CD14-positive monocyte (primary cell): ENCODE measurements around the gene FHOD3. TPM values are rescaled to one million over a fixed set of nuclear protein-coding genes. Genes with fewer than 3 reads are reported as not detected.

Experiments
- DNase-seq, 3 donors: peaks; one replicate each; pipeline ENCODE4 v3.0.0-alpha.2; 2011 to 2022
- H2AFZ ChIP-seq: 2 replicates; pipeline ENCODE4 v1.6.0; 2012; ENCODE audit warnings: mild to moderate bottlenecking, low read depth, low read length, inconsistent platforms; ENCODE audit not compliant: insufficient read depth, poor library complexity, severe bottlenecking
- H3K27ac ChIP-seq, 2 donors: 1 replicate in 1 of 2; 2 replicates in 1 of 2; pipeline ENCODE4 v1.5.1; 2012 to 2013; ENCODE audit warnings: low read length in 2 of 2, control low read depth in 1 of 2, inconsistent platforms in 1 of 2, low read depth in 1 of 2, mild to moderate bottlenecking in 1 of 2
- H3K27me3 ChIP-seq, 2 donors: one replicate each; pipeline versions ENCODE4 v1.6.0 to v1.6.1; 2011 to 2013; ENCODE audit warnings: low read length in 2 of 2; ENCODE audit not compliant: control insufficient read depth in 2 of 2, insufficient read depth in 2 of 2
- H3K36me3 ChIP-seq, 2 donors: replicated peaks in 1 of 2; 1 replicate in 1 of 2; 2 replicates in 1 of 2; pipeline versions ENCODE4 v1.5.1 to v1.6.1; 2012 to 2013; ENCODE audit warnings: low read length in 2 of 2, control low read depth in 1 of 2, inconsistent platforms in 1 of 2, mild to moderate bottlenecking in 1 of 2; ENCODE audit not compliant: insufficient read depth in 2 of 2, control insufficient read depth in 1 of 2
- H3K4me1 ChIP-seq, 2 donors: 1 replicate in 1 of 2; 2 replicates in 1 of 2; pipeline versions ENCODE4 v1.5.1 to v1.6.1; 2012 to 2013; ENCODE audit warnings: low read length in 2 of 2, control low read depth in 1 of 2, inconsistent platforms in 1 of 2, mild to moderate bottlenecking in 1 of 2, moderate library complexity in 1 of 2; ENCODE audit not compliant: insufficient read depth in 2 of 2, control insufficient read depth in 1 of 2
- H3K4me2 ChIP-seq: replicated peaks from 2 replicates; pipeline ENCODE3; 2012; ENCODE audit warnings: low read length, moderate library complexity, mild to moderate bottlenecking; ENCODE audit not compliant: poor library complexity, severe bottlenecking; ENCODE audit errors: extremely low read depth
- H3K4me3 ChIP-seq, 3 experiments: fragments of 200-600 bp in 1 of 3; sonication (generic) in 1 of 3; replicated peaks in 1 of 3; 1 replicate in 2 of 3; 2 replicates in 1 of 3; pipeline ENCODE4 v1.5.1; 2011 to 2013; ENCODE audit warnings: low read length in 3 of 3, mild to moderate bottlenecking in 3 of 3, control low read depth in 2 of 3, low read depth in 2 of 3, inconsistent platforms in 1 of 3, moderate library complexity in 1 of 3
- H3K79me2 ChIP-seq: 2 replicates; pipeline ENCODE4 v1.6.0; 2012; ENCODE audit warnings: mild to moderate bottlenecking, control low read depth, inconsistent platforms, low read length, moderate library complexity; ENCODE audit not compliant: insufficient read depth
- H3K9ac ChIP-seq: 2 replicates; pipeline ENCODE4 v1.6.0; 2017; ENCODE audit warnings: low read length, mild to moderate bottlenecking; ENCODE audit not compliant: insufficient read depth, poor library complexity, severe bottlenecking
- H3K9me3 ChIP-seq, 2 donors: replicated peaks in 1 of 2; 1 replicate in 1 of 2; 2 replicates in 1 of 2; pipeline versions ENCODE4 v1.5.1 to v1.6.1; 2012 to 2013; ENCODE audit warnings: low read length in 2 of 2, control low read depth in 1 of 2; ENCODE audit not compliant: control insufficient read depth in 1 of 2, insufficient read depth in 1 of 2
- H4K20me1 ChIP-seq: 2 replicates; pipeline ENCODE4 v1.6.0; 2012; ENCODE audit warnings: mild to moderate bottlenecking, low read length, control low read depth, moderate library complexity; ENCODE audit not compliant: insufficient read depth
- H3K27ac Mint-ChIP-seq, 7 donors: one replicate each; pipeline ENCODE4 v1.8.0; 2020; ENCODE audit warnings: mild to moderate bottlenecking in 7 of 7, mixed read lengths in 7 of 7, moderate library complexity in 6 of 7, inconsistent platforms in 2 of 7
- H3K27me3 Mint-ChIP-seq, 3 donors: one replicate each; pipeline ENCODE4 v1.8.0; 2021 to 2022; ENCODE audit warnings: low read depth in 3 of 3, mild to moderate bottlenecking in 3 of 3, mixed read lengths in 3 of 3, moderate library complexity in 3 of 3, inconsistent platforms in 1 of 3
- H3K36me3 Mint-ChIP-seq, 2 donors: one replicate each; pipeline ENCODE4 v1.8.0; 2020; ENCODE audit warnings: mixed read lengths in 2 of 2, inconsistent platforms in 1 of 2, mild to moderate bottlenecking in 1 of 2
- H3K4me1 Mint-ChIP-seq: one replicate; pipeline ENCODE4 v1.8.0; 2020; ENCODE audit warnings: mild to moderate bottlenecking, mixed read lengths
- H3K4me3 Mint-ChIP-seq, 2 donors: one replicate each; pipeline ENCODE4 v1.8.0; 2020; ENCODE audit warnings: mild to moderate bottlenecking in 2 of 2, mixed read lengths in 2 of 2, moderate library complexity in 1 of 2
- H3K9me3 Mint-ChIP-seq, 7 donors: one replicate each; pipeline ENCODE4 v1.8.0; 2020 to 2022; ENCODE audit warnings: mixed read lengths in 7 of 7, mild to moderate bottlenecking in 6 of 7, moderate library complexity in 6 of 7, inconsistent platforms in 2 of 7
- WGBS: methylation state at CpG from one replicate; pipeline ENCODE4 v1.1.5; 2013; ENCODE audit warnings: missing lambda C conversion rate; ENCODE audit not compliant: insufficient coverage; 5-methylcytosine and 5-hydroxymethylcytosine counted together
- intact Hi-C, 2 donors: fragments of 100-400 bp; cut with micrococcal nuclease; formaldehyde crosslinking; loops; one replicate each; pipeline versions ENCODE4 v1.15.0 to v1.15.1; 2023
- polyA plus RNA-seq, 3 donors: library from polyadenylated mRNA; depleted of rRNA in 1 of 3; unstranded in 2 of 3; stranded (reverse) in 1 of 3; fragments of 300-500 nt in 2 of 3; fragments of >200 nt in 1 of 3; fragmentation: Illumina TruSeq in 2 of 3; gene quantifications; 1 replicate in 2 of 3; 2 replicates in 1 of 3; pipeline ENCODE4 v1.2.3, GENCODE V29; 2012 to 2021
- TF ChIP-seq, protein P1 (sequence below): fragments of 200-600 bp; IDR thresholded peaks from one replicate; pipeline ENCODE4 v1.8.0; 2022; ENCODE audit warnings: antibody characterized with exemption, mild to moderate bottlenecking

Gene FHOD3
- polyA plus RNA-seq, 3 donors, result not detected

- Histone ChIP-seq H4K20me1 (no peaks in the 10 kb centered on the region), H3K36me3 (no peaks in the 10 kb centered on the region), H3K79me2 (no peaks in the 10 kb centered on the region), H3K9me3 (no peaks in the 10 kb centered on the region), H3K4me2 (no peak overlapping the region), H3K27ac (no peak overlapping the region), H3K4me1 (no peaks in the 10 kb centered on the region), H2AFZ (no peak overlapping the region), H3K27me3 (no peaks in the 10 kb centered on the region), H3K9ac (no peak overlapping the region), H3K4me3 (no peak overlapping the region)
- H3K4me3 Mint-ChIP-seq, result no peak overlapping the region
- H3K36me3 Mint-ChIP-seq, result no peaks in the 10 kb centered on the region
- no peaks in the 10 kb centered on the region for H3K4me1 Mint-ChIP-seq
- no peak overlapping the region for H3K27ac Mint-ChIP-seq
- WGBS, result 62% methylated on average over 5 of the region's 9 CpGs
- TF ChIP-seq, protein P1, sequence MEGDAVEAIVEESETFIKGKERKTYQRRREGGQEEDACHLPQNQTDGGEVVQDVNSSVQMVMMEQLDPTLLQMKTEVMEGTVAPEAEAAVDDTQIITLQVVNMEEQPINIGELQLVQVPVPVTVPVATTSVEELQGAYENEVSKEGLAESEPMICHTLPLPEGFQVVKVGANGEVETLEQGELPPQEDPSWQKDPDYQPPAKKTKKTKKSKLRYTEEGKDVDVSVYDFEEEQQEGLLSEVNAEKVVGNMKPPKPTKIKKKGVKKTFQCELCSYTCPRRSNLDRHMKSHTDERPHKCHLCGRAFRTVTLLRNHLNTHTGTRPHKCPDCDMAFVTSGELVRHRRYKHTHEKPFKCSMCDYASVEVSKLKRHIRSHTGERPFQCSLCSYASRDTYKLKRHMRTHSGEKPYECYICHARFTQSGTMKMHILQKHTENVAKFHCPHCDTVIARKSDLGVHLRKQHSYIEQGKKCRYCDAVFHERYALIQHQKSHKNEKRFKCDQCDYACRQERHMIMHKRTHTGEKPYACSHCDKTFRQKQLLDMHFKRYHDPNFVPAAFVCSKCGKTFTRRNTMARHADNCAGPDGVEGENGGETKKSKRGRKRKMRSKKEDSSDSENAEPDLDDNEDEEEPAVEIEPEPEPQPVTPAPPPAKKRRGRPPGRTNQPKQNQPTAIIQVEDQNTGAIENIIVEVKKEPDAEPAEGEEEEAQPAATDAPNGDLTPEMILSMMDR, result no peak
- DNase-seq, result no peak
- peaks cover under 1 to 14% (median 1%) of the 10 kb centered on the region in 3 donors for H3K27me3 Mint-ChIP-seq
- intact Hi-C loops, result no loop called here
- peaks cover 0 to 7% (median 2%) of the 10 kb centered on the region in 7 donors for H3K9me3 Mint-ChIP-seq
Measured at GRCh38 chr18:36441426-36442240, 144.1 kb downstream of the FHOD3 start.

DNA sequence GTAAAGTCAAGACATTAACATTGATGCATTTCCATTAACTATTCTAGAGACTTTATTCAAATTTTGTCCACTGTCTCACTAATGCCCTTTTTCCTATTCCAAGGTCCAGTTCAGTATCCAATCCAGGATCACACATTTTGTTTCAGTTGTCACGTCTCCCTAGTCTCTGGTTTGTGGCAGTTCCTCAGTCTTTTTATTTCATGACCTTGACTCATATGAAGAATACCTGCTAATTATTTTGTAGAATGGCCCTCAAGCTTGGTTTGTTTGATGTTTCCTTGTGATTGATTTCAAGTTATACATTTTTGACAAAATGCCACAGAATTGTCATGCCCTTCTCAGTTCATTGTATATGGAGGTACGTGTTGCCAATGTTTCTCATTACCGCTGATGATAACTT, 145.2 kb downstream of the FHOD3 start:
- no peak overlapping the region for H2AFZ ChIP-seq
- no peaks in the 10 kb centered on the region for H3K36me3 ChIP-seq
- H3K27ac Mint-ChIP-seq, result no peak overlapping the region
- no peaks in the 10 kb centered on the region for H4K20me1 ChIP-seq
- no peaks in the 10 kb centered on the region for H3K9me3 ChIP-seq
- H3K79me2 ChIP-seq, result no peaks in the 10 kb centered on the region
- H3K9ac ChIP-seq, result no peak overlapping the region
- H3K27me3 ChIP-seq, result no peaks in the 10 kb centered on the region
- DNase-seq, result no peak
- H3K27ac ChIP-seq, result no peak overlapping the region
- H3K4me3 ChIP-seq, result no peak overlapping the region
- TF ChIP-seq, protein P1, result no peak
- H3K9me3 Mint-ChIP-seq, result peaks cover 0 to 7% (median 2%) of the 10 kb centered on the region in 7 donors
- no peaks in the 10 kb centered on the region for H3K4me1 Mint-ChIP-seq
- H3K27me3 Mint-ChIP-seq, result peaks cover 1 to 10% (median 1%) of the 10 kb centered on the region in 3 donors
- intact Hi-C loops, result no loop called here
- no peak overlapping the region for H3K4me3 Mint-ChIP-seq
- no peaks in the 10 kb centered on the region for H3K36me3 Mint-ChIP-seq
- no peaks in the 10 kb centered on the region for H3K4me1 ChIP-seq
- no CpG with 5 or more reads among the region's 3 CpGs for WGBS
- no peak overlapping the region for H3K4me2 ChIP-seq
